DMS153 (cell line): Measurements from ENCODE around the gene ALPI.
"Not testable (repeated sequence)": the region's sequence is repeated elsewhere in the genome, so short reads cannot be mapped to it uniquely, and the experiment has no call there.

Experiments used
- DNase-seq: peaks from one replicate; lab custom pipeline; 2025; lab: John Stamatoyannopoulos, UW

ALPI gene

GRCh38 chr2:232441922-232442321, 14.0 kb upstream of the ALPI start:
- DNase-seq: not testable (repeated sequence)

DNA sequence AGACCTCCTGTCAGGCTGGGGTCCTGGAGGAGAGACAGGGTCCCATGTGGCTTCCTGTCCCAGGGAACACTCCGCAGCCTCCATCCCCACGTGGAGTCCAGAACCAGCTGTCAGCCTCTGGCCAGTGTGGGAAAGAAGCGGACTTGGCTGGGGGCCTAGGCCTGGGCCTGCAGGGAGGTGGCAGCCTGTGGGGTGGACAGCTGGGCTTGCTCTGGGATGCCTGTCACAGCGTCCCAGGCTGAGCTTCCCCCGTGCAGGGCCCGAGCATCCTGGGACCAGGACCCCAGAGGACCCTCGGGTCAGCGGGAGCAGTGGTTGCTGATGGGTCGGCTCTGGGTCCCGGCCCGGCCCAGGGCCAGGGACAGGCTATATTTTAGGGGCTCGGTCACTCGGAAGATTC, 13.5 kb upstream of the ALPI start:
- not testable (repeated sequence) for DNase-seq

- DNase-seq: not testable (repeated sequence)
Measured at GRCh38 chr2:232443047-232443446, 12.9 kb upstream of the ALPI start.

- not testable (repeated sequence) for DNase-seq
Measured at GRCh38 chr2:232443669-232444408, 12.1 kb upstream of the ALPI start.

DNA sequence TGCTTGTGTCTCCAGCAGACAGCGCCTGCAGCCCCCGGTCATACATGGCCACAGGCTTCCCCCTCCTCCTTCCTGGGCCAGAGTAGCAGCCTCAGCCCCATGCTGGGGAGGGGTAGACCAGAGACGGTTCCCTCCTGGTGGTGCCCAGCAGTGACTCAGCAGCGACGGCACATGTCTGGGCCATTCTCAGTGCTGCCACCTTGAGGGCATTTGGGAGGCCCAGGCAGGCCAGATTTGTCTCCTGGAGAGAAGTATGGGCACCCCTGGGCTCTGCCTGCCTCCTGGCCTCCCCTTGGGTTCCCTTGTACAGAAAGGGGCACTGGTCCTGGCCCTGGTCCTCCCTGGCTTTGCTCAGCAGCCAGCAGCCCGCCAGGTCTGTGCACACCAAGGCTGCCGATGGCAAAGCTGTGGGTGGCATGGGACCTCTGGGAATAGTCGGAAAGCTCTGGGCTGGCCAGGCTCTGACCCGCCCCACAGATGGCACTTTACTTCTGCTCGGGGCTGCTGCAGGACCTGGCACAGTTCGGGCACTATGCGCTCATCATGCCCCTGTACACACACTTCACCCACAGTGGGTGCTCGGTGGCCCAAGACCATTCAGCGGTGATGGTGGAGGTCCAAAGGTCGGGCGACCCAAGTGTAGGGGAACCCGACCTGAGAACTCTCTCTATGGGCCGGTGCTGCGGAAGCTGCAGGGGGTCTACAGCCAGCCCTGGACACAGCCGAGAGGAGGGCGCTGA, 11.4 kb upstream of the ALPI start:
- no peak for DNase-seq

GRCh38 chr2:232445149-232445885, 10.6 kb upstream of the ALPI start:
- not testable (repeated sequence) for DNase-seq

GRCh38 chr2:232446266-232446777, 9.6 kb upstream of the ALPI start:
- DNase-seq: not testable (repeated sequence)

- no peak for DNase-seq
Measured at GRCh38 chr2:232447091-232447620, 8.8 kb upstream of the ALPI start.

DNA sequence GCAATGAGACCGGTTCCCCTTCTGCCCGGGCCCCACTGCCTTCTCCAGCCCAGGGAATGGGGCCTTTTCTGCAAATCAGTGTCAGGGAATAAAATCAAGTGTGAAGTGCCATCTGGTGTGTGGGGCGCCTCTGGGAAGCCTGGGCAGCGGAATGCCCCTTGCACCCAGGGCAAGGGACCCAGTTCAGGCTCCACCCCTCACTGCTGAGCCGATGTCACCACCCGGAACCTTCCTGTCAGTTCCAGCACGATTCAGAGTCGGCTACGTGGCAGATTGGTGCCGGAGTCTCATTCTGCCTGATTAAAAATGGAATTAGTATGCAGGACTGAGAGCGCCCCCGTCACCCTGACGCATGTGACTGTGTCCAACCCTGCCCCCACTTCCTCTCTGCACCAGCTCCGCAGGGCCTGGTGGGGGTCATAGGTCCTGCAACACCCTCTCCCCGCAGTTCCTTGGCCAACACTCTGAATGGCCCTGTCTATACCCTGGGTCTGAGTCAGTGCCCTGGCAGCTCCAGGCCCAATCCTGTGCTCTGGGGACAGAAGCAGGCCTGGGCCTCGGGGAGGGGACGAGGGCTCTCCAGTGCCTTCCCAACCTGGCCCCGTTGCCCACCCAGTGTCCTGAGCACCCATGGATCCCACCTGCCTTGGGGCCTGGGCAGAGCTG, 8.2 kb upstream of the ALPI start:
- DNase-seq: no peak

GRCh38 chr2:232448304-232448690, 7.7 kb upstream of the ALPI start:
- no peak for DNase-seq

DNA sequence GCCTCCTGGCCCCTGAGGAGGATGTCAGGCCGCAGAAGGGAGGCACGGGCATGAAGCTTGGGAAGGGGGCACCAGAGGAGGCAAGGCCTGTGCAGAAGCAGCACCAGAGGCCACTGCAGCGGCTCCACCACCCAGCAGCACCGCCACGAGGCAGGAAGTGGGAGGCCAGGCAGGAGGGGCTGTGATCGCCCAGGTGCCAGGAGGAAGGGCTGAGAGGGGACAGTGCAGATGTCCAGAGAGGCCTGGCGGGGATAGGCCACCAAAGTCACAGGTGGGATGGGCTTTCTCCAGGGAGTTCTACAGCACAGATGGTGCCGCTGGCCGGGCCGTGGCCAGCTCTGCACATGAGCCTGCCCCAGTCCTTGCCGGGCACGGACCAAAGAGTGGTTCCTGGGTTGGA, 6.0 kb upstream of the ALPI start:
- DNase-seq: no peak

DNA sequence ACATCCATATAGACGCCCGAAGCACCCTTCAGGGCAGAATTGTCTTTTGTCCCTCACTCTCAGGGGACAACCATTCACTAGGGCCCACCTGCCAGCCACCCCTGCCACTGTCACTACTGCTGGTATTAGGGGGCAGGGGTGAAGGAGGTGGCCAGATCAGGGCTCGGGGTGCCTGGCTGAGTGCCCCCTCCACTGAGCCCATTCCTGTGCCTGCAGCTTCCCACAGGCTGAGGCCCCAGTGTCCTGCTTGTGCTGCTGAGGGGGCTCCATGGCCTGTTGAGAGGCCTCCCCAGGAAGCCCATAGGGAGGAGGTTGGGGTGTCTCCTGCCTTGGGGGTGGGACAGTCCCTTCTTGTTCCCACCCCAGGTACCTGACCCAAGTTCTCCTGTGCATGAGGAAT, 4.3 kb upstream of the ALPI start:
- not testable (repeated sequence) for DNase-seq

GRCh38 chr2:232454630-232455029, 1.3 kb upstream of the ALPI start:
- no peak for DNase-seq

GRCh38 chr2:232456296-232457120, 555 bp downstream of the ALPI start:
- no peak for DNase-seq

DNA sequence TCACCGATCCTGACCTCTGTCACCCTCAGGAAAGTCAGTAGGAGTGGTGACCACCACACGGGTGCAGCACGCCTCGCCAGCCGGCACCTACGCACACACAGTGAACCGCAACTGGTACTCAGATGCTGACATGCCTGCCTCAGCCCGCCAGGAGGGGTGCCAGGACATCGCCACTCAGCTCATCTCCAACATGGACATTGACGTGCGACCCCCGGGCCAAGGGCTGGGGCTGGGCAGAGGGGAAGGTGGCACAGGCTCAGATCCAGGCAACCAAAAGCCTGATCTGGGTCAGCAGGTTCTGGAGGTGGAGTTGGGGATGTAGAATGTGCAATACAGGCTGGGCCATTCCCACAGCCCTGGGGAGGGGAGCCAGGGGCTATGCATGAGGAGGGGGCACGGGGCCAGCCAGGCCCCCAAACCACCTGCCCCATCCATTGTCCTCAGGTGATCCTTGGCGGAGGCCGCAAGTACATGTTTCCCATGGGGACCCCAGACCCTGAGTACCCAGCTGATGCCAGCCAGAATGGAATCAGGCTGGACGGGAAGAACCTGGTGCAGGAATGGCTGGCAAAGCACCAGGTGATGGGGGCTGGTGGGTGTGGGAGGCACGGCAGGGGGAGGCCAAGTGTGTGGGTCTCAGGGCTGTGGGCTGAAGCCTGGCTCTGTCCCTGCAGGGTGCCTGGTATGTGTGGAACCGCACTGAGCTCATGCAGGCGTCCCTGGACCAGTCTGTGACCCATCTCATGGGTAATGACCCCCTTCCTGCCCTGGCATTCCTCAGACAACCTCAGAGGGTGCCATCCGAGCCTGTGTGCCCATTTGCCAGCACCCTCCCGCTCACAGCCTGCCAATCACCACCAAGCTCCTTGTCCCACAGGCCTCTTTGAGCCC, 1.4 kb downstream of the ALPI start:
- DNase-seq: no peak

DNA sequence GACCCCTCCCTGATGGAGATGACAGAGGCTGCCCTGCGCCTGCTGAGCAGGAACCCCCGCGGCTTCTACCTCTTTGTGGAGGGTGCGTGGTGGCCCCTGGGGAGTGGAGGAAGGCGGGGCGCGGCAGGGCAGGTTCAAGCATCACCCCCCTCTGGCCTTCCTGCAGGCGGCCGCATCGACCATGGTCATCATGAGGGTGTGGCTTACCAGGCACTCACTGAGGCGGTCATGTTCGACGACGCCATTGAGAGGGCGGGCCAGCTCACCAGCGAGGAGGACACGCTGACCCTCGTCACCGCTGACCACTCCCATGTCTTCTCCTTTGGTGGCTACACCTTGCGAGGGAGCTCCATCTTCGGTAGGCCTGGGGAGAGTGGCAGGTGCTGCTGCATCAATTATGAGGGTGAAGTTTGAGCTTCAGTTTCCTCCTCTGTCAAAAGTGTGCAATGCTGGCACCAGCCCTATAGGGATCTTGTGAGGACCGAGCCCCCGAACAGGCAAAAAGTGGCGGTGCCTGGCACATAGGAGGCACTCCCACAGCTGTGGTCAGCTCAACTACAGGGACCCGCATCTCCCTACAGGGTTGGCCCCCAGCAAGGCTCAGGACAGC, 2.2 kb downstream of the ALPI start:
- no peak for DNase-seq

GRCh38 chr2:232458661-232459418, 2.9 kb downstream of the ALPI start:
- DNase-seq: no peak

- no peak for DNase-seq
Measured at GRCh38 chr2:232459419-232460035, 3.6 kb downstream of the ALPI start.
